ENCODE measurements around the gene APPL2. TPM values are rescaled to one million over a fixed set of nuclear protein-coding genes. Genes with fewer than 3 reads are reported as not detected.
"Not testable (repeated sequence)": the region's sequence is repeated elsewhere in the genome, so short reads cannot be mapped to it uniquely, and the experiment has no call there.

The APPL2 gene
- total RNA-seq, 4 donors from 2014 or later = 48.6 to 97.9 (median 79.5) TPM

GRCh38 chr12:105253866-105254513, 18.0 kb upstream of the APPL2 start:
- 64 to 74% methylated on average over 3 of the region's 3 CpGs for WGBS, 2 donors
- H3K27me3 ChIP-seq = no peaks in the 10 kb centered on the region
- H3K27ac ChIP-seq = peak overlapping the region in 2 of 4 donors; percentile 1 to 28
- no peak for TF ChIP-seq CTCF (IDR thresholded peaks at IDR 0.05)
- no peak for TF ChIP-seq EP300 (IDR thresholded peaks at IDR 0.05)
- TF ChIP-seq POLR2A (IDR thresholded peaks at IDR 0.05) = no peak
- no peaks in the 10 kb centered on the region for H3K9me3 ChIP-seq
- no peak overlapping the region for H3K4me3 ChIP-seq
- H3K4me1 ChIP-seq = peaks cover 0 to 11% (median 0%) of the 10 kb centered on the region in 4 donors
- no peak for DNase-seq (ENCODE audit: low spot score in 2 of 2)
- H3K36me3 ChIP-seq = no peaks in the 10 kb centered on the region

- Histone ChIP-seq H3K4me3 (no peak overlapping the region), H3K27ac (no peak overlapping the region), H3K27me3 (no peaks in the 10 kb centered on the region), H3K4me1 (peaks cover 0 to 11% (median 0%) of the 10 kb centered on the region in 4 donors), H3K36me3 (no peaks in the 10 kb centered on the region), H3K9me3 (no peaks in the 10 kb centered on the region)
- no peak for TF ChIP-seq POLR2A (IDR thresholded peaks at IDR 0.05)
- DNase-seq (ENCODE audit: low spot score in 2 of 2) = no peak
- 86 to 87% methylated on average over 5 of the region's 5 CpGs for WGBS, 2 donors
Measured at GRCh38 chr12:105252901-105253300, 16.9 kb upstream of the APPL2 start.

GRCh38 chr12:105245776-105246427, 9.9 kb upstream of the APPL2 start:
- not testable (repeated sequence) for H3K27me3 ChIP-seq; H3K36me3 ChIP-seq; H3K27ac ChIP-seq; H3K4me1 ChIP-seq; H3K4me3 ChIP-seq; DNase-seq (ENCODE audit: low spot score in 2 of 2); H3K9me3 ChIP-seq
- WGBS, 2 donors = 89 to 94% methylated on average over 19 to 20 of the region's 20 CpGs

GRCh38 chr12:105245291-105245690, 9.3 kb upstream of the APPL2 start:
- H3K4me1 ChIP-seq = no peaks in the 10 kb centered on the region
- peaks cover 0 to 9% (median 0%) of the 10 kb centered on the region in 4 donors for H3K9me3 ChIP-seq
- H3K27me3 ChIP-seq = no peaks in the 10 kb centered on the region
- TF ChIP-seq CTCF (IDR thresholded peaks at IDR 0.05) = no peak
- no peak for TF ChIP-seq EP300 (IDR thresholded peaks at IDR 0.05)
- no peak for TF ChIP-seq POLR2A (IDR thresholded peaks at IDR 0.05)
- no peak overlapping the region for H3K27ac ChIP-seq
- H3K36me3 ChIP-seq = no peaks in the 10 kb centered on the region
- DNase-seq (ENCODE audit: low spot score in 2 of 2) = no peak
- WGBS, 2 donors = 72 to 84% methylated on average over 4 of the region's 4 CpGs
- H3K4me3 ChIP-seq = no peak overlapping the region

- TF ChIP-seq EP300 (IDR thresholded peaks at IDR 0.05) (no peak), POLR2A (IDR thresholded peaks at IDR 0.05) (no peak), CTCF (IDR thresholded peaks at IDR 0.05) (no peak)
- Histone ChIP-seq H3K9me3 (no peaks in the 10 kb centered on the region), H3K27ac (no peak overlapping the region), H3K36me3 (no peaks in the 10 kb centered on the region), H3K4me3 (no peak overlapping the region), H3K27me3 (no peaks in the 10 kb centered on the region), H3K4me1 (peaks cover 0 to 6% (median 0%) of the 10 kb centered on the region in 4 donors)
- DNase-seq (ENCODE audit: low spot score in 2 of 2) = no peak
- 85 to 97% methylated on average over 1 of the region's 1 CpG for WGBS, 2 donors
Measured at GRCh38 chr12:105240228-105240627, 4.3 kb upstream of the APPL2 start.

- Histone ChIP-seq H3K27me3 (no peaks in the 10 kb centered on the region), H3K27ac (no peak overlapping the region), H3K9me3 (no peaks in the 10 kb centered on the region), H3K36me3 (no peaks in the 10 kb centered on the region), H3K4me3 (no peak overlapping the region), H3K4me1 (peaks cover 0 to 15% (median 5%) of the 10 kb centered on the region in 4 donors)
- WGBS, 2 donors = 75 to 77% methylated on average over 5 of the region's 5 CpGs
- DNase-seq (ENCODE audit: low spot score in 2 of 2) = no peak
- TF ChIP-seq POLR2A (IDR thresholded peaks at IDR 0.05) (no peak), EP300 (IDR thresholded peaks at IDR 0.05) (no peak), CTCF (IDR thresholded peaks at IDR 0.05) (no peak)
Measured at GRCh38 chr12:105239304-105239703, 3.3 kb upstream of the APPL2 start.

Data from tibial nerve (tissue), 4 donors.